ENCODE results near the gene MSMB. TPM values are rescaled to one million over a fixed set of nuclear protein-coding genes. Genes with fewer than 3 reads are reported as not detected.
"Not testable (repeated sequence)": the region's sequence is repeated elsewhere in the genome, so short reads cannot be mapped to it uniquely, and the experiment has no call there.

Gene MSMB
- total and polyA plus RNA-seq, 2 of the 8 experiments (the other 6 are each of a cell fraction or from before 2014, with no cell fraction given): not detected

GRCh38 chr10:46093316-46094196 lies 47.5 kb upstream of the MSMB start:
- H3K27me3 ChIP-seq (replicated peaks in 1 of 4; ENCODE audit: control insufficient read depth in 3 of 4, extremely low read depth in 1 of 4, insufficient read depth in 3 of 4, low read length in 3 of 4); H3K4me3 ChIP-seq (ENCODE audit: extremely low read depth in 1 of 4, insufficient read depth in 2 of 4, low read depth in 3 of 4, low read length in 4 of 4); H3K4me1 ChIP-seq (replicated peaks in 1 of 4; ENCODE audit: control insufficient read depth in 3 of 4, insufficient read depth in 4 of 4, low read length in 3 of 4); H3K9ac ChIP-seq (replicated peaks in 1 of 4; ENCODE audit: extremely low read depth in 1 of 4, low read depth in 3 of 4, low read length in 3 of 4); H3K36me3 ChIP-seq (ENCODE audit: control insufficient read depth in 2 of 4, insufficient read depth in 4 of 4, low read length in 3 of 4); H3K4ac ChIP-seq (replicated peaks; ENCODE audit: insufficient read length, low read depth, low read length); H2AK5ac ChIP-seq (ENCODE audit: low read depth, low read length); H3K23me2 ChIP-seq (ENCODE audit: low read depth, low read length); H3K23ac ChIP-seq (ENCODE audit: insufficient read length); H2BK120ac ChIP-seq (replicated peaks; ENCODE audit: low read depth, low read length); H3K4me2 ChIP-seq (ENCODE audit: insufficient read depth in 1 of 2, low read depth in 2 of 2, low read length in 2 of 2); H3K79me2 ChIP-seq (ENCODE audit: control insufficient read depth in 1 of 2, insufficient read depth in 2 of 2, low read length in 2 of 2); CTCF ChIA-PET (ENCODE audit: partially characterized antibody); H3K14ac ChIP-seq (ENCODE audit: insufficient read length); H3K27ac ChIP-seq (ENCODE audit: low read depth, low read length); H4K20me1 ChIP-seq (replicated peaks in 1 of 2; ENCODE audit: control insufficient read depth in 1 of 2, insufficient read depth in 2 of 2, low read length in 2 of 2); H4K91ac ChIP-seq (replicated peaks; ENCODE audit: insufficient read length, low read length); DNase-seq (ENCODE audit: low read depth in 1 of 2, low spot score in 2 of 2); H3K18ac ChIP-seq (ENCODE audit: extremely low read depth, low read length); H2BK5ac ChIP-seq (ENCODE audit: low read depth, low read length); H3K56ac ChIP-seq (replicated peaks; ENCODE audit: insufficient read length, low read depth, low read length); H2BK20ac ChIP-seq (ENCODE audit: low read length); H4K5ac ChIP-seq (ENCODE audit: insufficient read length, low read depth, low read length); FAIRE-seq; H2BK15ac ChIP-seq (ENCODE audit: low read length); H3K79me1 ChIP-seq (ENCODE audit: low read depth, low read length); H2AFZ ChIP-seq (ENCODE audit: low read length); H3K9me3 ChIP-seq (ENCODE audit: insufficient read depth in 2 of 2, low read depth in 1 of 2, low read length in 1 of 2); H4K8ac ChIP-seq (ENCODE audit: extremely low read depth, insufficient read depth, low read length): not testable (repeated sequence)
- 94% methylated on average over 8 of the region's 9 CpGs; no CpG with 5 or more reads in 1 of the 2 experiments for WGBS, 2 experiments (ENCODE audit: extremely low coverage in 1 of 2, insufficient coverage in 1 of 2, insufficient read length in 1 of 2, insufficient replicate concordance in 2 of 2, low coverage in 1 of 2, low lambda C conversion rate in 2 of 2, missing lambda C conversion rate in 1 of 2)
- POLR2A ChIA-PET (ENCODE audit: partially characterized antibody): interaction anchor here (1.2 kb wide), 1 partner anchor 45 kb away, joined by 3 read pairs; no protein-coding TSS in a partner anchor
- 0 out of 2 replicates have a peak overlapping the region, but pooled peaks have one; percentile 14 for H2BK12ac ChIP-seq (ENCODE audit: low read depth, low read length)

All from H1 (cell line).